ENCODE results near the gene STK32B.

The STK32B gene

GRCh38 chr4:5446595-5447226, 395.4 kb downstream of the STK32B start:
- no peak for DNase-seq (ENCODE audit: low spot score)

GRCh38 chr4:5447755-5448154, 396.5 kb downstream of the STK32B start:
- no peak for DNase-seq (ENCODE audit: low spot score)

GRCh38 chr4:5448221-5448620, 396.9 kb downstream of the STK32B start:
- DNase-seq (ENCODE audit: low spot score): no peak

GRCh38 chr4:5451243-5451642, 400.0 kb downstream of the STK32B start:
- no peak for DNase-seq (ENCODE audit: low spot score)

GRCh38 chr4:5452156-5452555, 400.9 kb downstream of the STK32B start:
- no peak for DNase-seq (ENCODE audit: low spot score)

- no peak for DNase-seq (ENCODE audit: low spot score)
Observed at GRCh38 chr4:5455003-5455585, 403.8 kb downstream of the STK32B start.

GRCh38 chr4:5456296-5456845, 405.1 kb downstream of the STK32B start:
- DNase-seq (ENCODE audit: low spot score): no peak

- no peak for DNase-seq (ENCODE audit: low spot score)
Observed at GRCh38 chr4:5458676-5459075, 407.4 kb downstream of the STK32B start.

GRCh38 chr4:5459236-5459635, 408.0 kb downstream of the STK32B start:
- no peak for DNase-seq (ENCODE audit: low spot score)

- no peak for DNase-seq (ENCODE audit: low spot score)
Observed at GRCh38 chr4:5460106-5460801, 409.0 kb downstream of the STK32B start.

GRCh38 chr4:5461477-5461876, 410.2 kb downstream of the STK32B start:
- DNase-seq (ENCODE audit: low spot score): no peak

GRCh38 chr4:5462254-5462835, 411.1 kb downstream of the STK32B start:
- DNase-seq (ENCODE audit: low spot score): no peak

- no peak for DNase-seq (ENCODE audit: low spot score)
Observed at GRCh38 chr4:5462896-5463295, 411.6 kb downstream of the STK32B start.

GRCh38 chr4:5463361-5463760, 412.1 kb downstream of the STK32B start:
- DNase-seq (ENCODE audit: low spot score): no peak

- no peak for DNase-seq (ENCODE audit: low spot score)
Observed at GRCh38 chr4:5463936-5464650, 412.8 kb downstream of the STK32B start.

- DNase-seq (ENCODE audit: low spot score): no peak
Observed at GRCh38 chr4:5465529-5465928, 414.2 kb downstream of the STK32B start.

- no peak for DNase-seq (ENCODE audit: low spot score)
Observed at GRCh38 chr4:5465956-5466355, 414.7 kb downstream of the STK32B start.

- DNase-seq (ENCODE audit: low spot score): no peak
Observed at GRCh38 chr4:5467111-5467510, 415.8 kb downstream of the STK32B start.

- no peak for DNase-seq (ENCODE audit: low spot score)
Observed at GRCh38 chr4:5469151-5469775, 418.0 kb downstream of the STK32B start.

GRCh38 chr4:5469861-5470260, 418.6 kb downstream of the STK32B start:
- no peak for DNase-seq (ENCODE audit: low spot score)

- no peak for DNase-seq (ENCODE audit: low spot score)
Observed at GRCh38 chr4:5470318-5471198, 419.3 kb downstream of the STK32B start.

Measured in putamen (tissue), 1 donor.